ENCODE measurements around the gene GAS2L2. TPM values are rescaled to one million over a fixed set of nuclear protein-coding genes. Genes with fewer than 3 reads are reported as not detected.

The GAS2L2 gene
- total and polyA plus RNA-seq, 2 experiments from 2014 or later = not detected

GRCh38 chr17:35700150-35700549 is 52.9 kb downstream of the GAS2L2 start:
- no peaks in the 10 kb centered on the region for H3K9me2 ChIP-seq (replicated peaks; ENCODE audit: insufficient read depth)
- H3K36me3 ChIP-seq (replicated peaks; ENCODE audit: insufficient read depth, low read depth) = no peaks in the 10 kb centered on the region
- H4K20me1 ChIP-seq (ENCODE audit: insufficient read depth, poor library complexity, severe bottlenecking) = no peaks in the 10 kb centered on the region
- no peaks in the 10 kb centered on the region for H3K9me3 ChIP-seq (ENCODE audit: low read depth)
- H3K4me1 ChIP-seq (ENCODE audit: insufficient read depth) = no peaks in the 10 kb centered on the region
- no peak overlapping the region for H3K4me2 ChIP-seq
- no peaks in the 10 kb centered on the region for H3K27me3 ChIP-seq
- H2AFZ ChIP-seq = no peak overlapping the region
- no peak overlapping the region for H3K27ac ChIP-seq
- no peak overlapping the region for H3K4me3 ChIP-seq
- 90% methylated on average over 6 of the region's 6 CpGs for WGBS (ENCODE audit: low lambda C conversion rate, missing lambda C conversion rate)
- DNase-seq (ENCODE audit: low spot score) = no peak
- no peak for TF ChIP-seq CTCF (IDR thresholded peaks at IDR 0.05; ENCODE audit: poor library complexity)
- no peaks in the 10 kb centered on the region for H3K79me2 ChIP-seq

- Histone ChIP-seq H3K27me3 (no peaks in the 10 kb centered on the region), H3K9me2 (replicated peaks; ENCODE audit: insufficient read depth) (no peaks in the 10 kb centered on the region), H3K4me3 (no peak overlapping the region), H3K4me2 (no peak overlapping the region), H2AFZ (no peak overlapping the region), H4K20me1 (ENCODE audit: insufficient read depth, poor library complexity, severe bottlenecking) (no peaks in the 10 kb centered on the region), H3K36me3 (replicated peaks; ENCODE audit: insufficient read depth, low read depth) (no peaks in the 10 kb centered on the region), H3K79me2 (no peaks in the 10 kb centered on the region), H3K9me3 (ENCODE audit: low read depth) (no peaks in the 10 kb centered on the region), H3K27ac (no peak overlapping the region), H3K4me1 (ENCODE audit: insufficient read depth) (no peaks in the 10 kb centered on the region)
- no peak for DNase-seq (ENCODE audit: low spot score)
- WGBS (ENCODE audit: low lambda C conversion rate, missing lambda C conversion rate) = 85% methylated on average over 2 of the region's 2 CpGs
- TF ChIP-seq CTCF (IDR thresholded peaks at IDR 0.05; ENCODE audit: poor library complexity) = no peak
- no peak for TF ChIP-seq EZH2 (IDR thresholded peaks at IDR 0.05; ENCODE audit: borderline replicate concordance)
- no peak for TF ChIP-seq EZH2phosphoT487 (IDR thresholded peaks at IDR 0.05; ENCODE audit: low read depth, severe bottlenecking, unreplicated experiment)
Observed at GRCh38 chr17:35698800-35699199, 54.2 kb downstream of the GAS2L2 start.

GRCh38 chr17:35695613-35696012 is 57.4 kb downstream of the GAS2L2 start:
- Histone ChIP-seq H3K4me3 (no peak overlapping the region), H4K20me1 (ENCODE audit: insufficient read depth, poor library complexity, severe bottlenecking) (no peaks in the 10 kb centered on the region), H3K9me2 (replicated peaks; ENCODE audit: insufficient read depth) (no peaks in the 10 kb centered on the region), H3K4me2 (no peak overlapping the region), H3K79me2 (no peaks in the 10 kb centered on the region), H3K36me3 (replicated peaks; ENCODE audit: insufficient read depth, low read depth) (no peaks in the 10 kb centered on the region), H3K27ac (no peak overlapping the region), H3K4me1 (ENCODE audit: insufficient read depth) (no peaks in the 10 kb centered on the region), H3K27me3 (no peaks in the 10 kb centered on the region), H2AFZ (no peak overlapping the region), H3K9me3 (ENCODE audit: low read depth) (no peaks in the 10 kb centered on the region)
- no peak for DNase-seq (ENCODE audit: low spot score)
- WGBS (ENCODE audit: low lambda C conversion rate, missing lambda C conversion rate) = 49% methylated on average over 2 of the region's 2 CpGs
- TF ChIP-seq CTCF (IDR thresholded peaks at IDR 0.05; ENCODE audit: poor library complexity) = no peak
- TF ChIP-seq EZH2 (IDR thresholded peaks at IDR 0.05; ENCODE audit: borderline replicate concordance) = no peak
- TF ChIP-seq EZH2phosphoT487 (IDR thresholded peaks at IDR 0.05; ENCODE audit: low read depth, severe bottlenecking, unreplicated experiment) = no peak

- 58% methylated on average over 2 of the region's 2 CpGs for WGBS (ENCODE audit: low lambda C conversion rate, missing lambda C conversion rate)
- Histone ChIP-seq H3K4me3 (no peak overlapping the region), H3K9me2 (replicated peaks; ENCODE audit: insufficient read depth) (no peaks in the 10 kb centered on the region), H3K27ac (no peak overlapping the region), H3K9me3 (ENCODE audit: low read depth) (no peaks in the 10 kb centered on the region), H3K4me2 (no peak overlapping the region), H3K36me3 (replicated peaks; ENCODE audit: insufficient read depth, low read depth) (no peaks in the 10 kb centered on the region), H3K27me3 (no peaks in the 10 kb centered on the region), H4K20me1 (ENCODE audit: insufficient read depth, poor library complexity, severe bottlenecking) (no peaks in the 10 kb centered on the region), H3K4me1 (ENCODE audit: insufficient read depth) (no peaks in the 10 kb centered on the region), H2AFZ (no peak overlapping the region), H3K79me2 (no peaks in the 10 kb centered on the region)
- TF ChIP-seq EZH2 (IDR thresholded peaks at IDR 0.05; ENCODE audit: borderline replicate concordance) (no peak), CTCF (IDR thresholded peaks at IDR 0.05; ENCODE audit: poor library complexity) (no peak), EZH2phosphoT487 (IDR thresholded peaks at IDR 0.05; ENCODE audit: low read depth, severe bottlenecking, unreplicated experiment) (no peak)
- no peak for DNase-seq (ENCODE audit: low spot score)
Observed at GRCh38 chr17:35694906-35695305, 58.1 kb downstream of the GAS2L2 start.

Data from hepatocyte (in vitro differentiated cells).